Measurements from ENCODE around the gene PRELID1.
"Not testable (repeated sequence)": the region's sequence is repeated elsewhere in the genome, so short reads cannot be mapped to it uniquely, and the experiment has no call there.

Gene PRELID1

DNA sequence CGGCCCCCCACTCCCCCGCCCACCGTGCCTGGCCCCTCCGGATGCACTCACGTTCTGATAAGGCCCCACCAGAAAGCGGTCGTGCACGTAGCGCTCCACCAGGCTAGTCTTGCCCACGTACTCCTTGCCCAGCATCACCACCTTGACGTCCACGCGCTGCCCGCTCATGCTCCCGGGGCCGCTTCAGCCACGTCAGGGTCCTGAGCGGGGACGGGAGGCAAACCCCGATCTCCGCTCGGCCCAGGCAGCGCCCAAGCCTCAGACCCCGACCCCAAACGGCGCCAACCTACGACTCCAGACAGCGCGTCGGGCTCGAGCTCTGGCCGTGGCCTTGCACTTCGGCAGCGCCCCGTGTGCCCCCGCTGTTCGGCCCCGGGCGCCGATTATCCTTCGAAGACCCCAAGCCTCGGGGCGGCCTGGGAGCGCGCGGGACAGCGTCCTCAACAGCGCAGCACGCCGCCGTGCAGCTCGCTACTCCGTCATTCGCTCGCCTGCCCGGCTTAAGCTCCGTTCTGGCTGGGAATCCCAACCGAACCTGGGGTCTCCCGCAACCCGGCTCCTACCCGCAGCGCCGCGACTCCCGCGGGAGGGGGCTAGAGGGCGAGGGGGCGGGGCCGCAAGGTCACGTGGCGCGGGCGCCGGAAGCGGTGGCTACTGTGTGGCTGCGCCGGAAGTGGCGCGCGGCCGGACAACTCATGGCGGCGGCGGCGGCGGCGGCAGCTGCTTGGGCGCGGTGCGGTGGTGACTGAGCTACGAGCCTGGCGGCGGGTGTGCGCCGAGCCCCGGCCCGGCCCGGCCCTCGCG is at the start of gene PRELID1, which contains the start of gene RAB24:
PRELID1 (plus strand) TSS at position 679 of the 804 bp plus-strand sequence. CDS start 187 bp downstream, outside the sequence.
RAB24 (minus strand) TSS at position 599 of the 804 bp plus-strand sequence; CDS start at position 168, 431 bp downstream.
- peak within 1 kb of the TSS; percentile 99 for H3K9ac ChIP-seq (ENCODE audit: low read length)
- no peaks in the 10 kb centered on the region for H3K27me3 ChIP-seq (replicated peaks; ENCODE audit: insufficient read depth, low read length)
- H3K27ac ChIP-seq (ENCODE audit: low read length), result peak within 1 kb of the TSS; percentile 93
- peaks cover 80% of the 10 kb centered on the region for H3F3A ChIP-seq (ENCODE audit: insufficient read depth, low read length)
- peak within 1 kb of the TSS; percentile 98 for H3K4me3 ChIP-seq (ENCODE audit: low read length)
- H3K36me3 ChIP-seq (replicated peaks; ENCODE audit: insufficient read depth, low read length), result no peaks in the 10 kb centered on the region
- peak; percentile 32 for TF ChIP-seq CTCF (IDR thresholded peaks at IDR 0.05; ENCODE audit: low read length)
- TF ChIP-seq EZH2 (optimal IDR thresholded peaks at IDR 0.05; ENCODE audit: low read depth, low read length), result no peak
- peak within 1 kb of the TSS; percentile 59 for H2AFZ ChIP-seq (ENCODE audit: low read length)
- peaks cover 42% of the 10 kb centered on the region for H3K4me1 ChIP-seq (ENCODE audit: low read length)
- H3K4me2 ChIP-seq (ENCODE audit: low read depth, low read length), result peak within 1 kb of the TSS; percentile 95
- H3K9me2 ChIP-seq (replicated peaks; ENCODE audit: insufficient read depth, low read length), result no peaks in the 10 kb centered on the region
- H4K20me1 ChIP-seq (ENCODE audit: insufficient read depth, low read length), result 0 out of 2 replicates have a peak, but pooled peaks cover 7% of the 10 kb centered on the region
- DNase-seq, result peak; percentile 88
- H3K9me3 ChIP-seq (replicated peaks; ENCODE audit: insufficient read depth, low read length), result no peaks in the 10 kb centered on the region
- peaks cover 74% of the 10 kb centered on the region for H3K79me2 ChIP-seq (ENCODE audit: low read length)

DNA sequence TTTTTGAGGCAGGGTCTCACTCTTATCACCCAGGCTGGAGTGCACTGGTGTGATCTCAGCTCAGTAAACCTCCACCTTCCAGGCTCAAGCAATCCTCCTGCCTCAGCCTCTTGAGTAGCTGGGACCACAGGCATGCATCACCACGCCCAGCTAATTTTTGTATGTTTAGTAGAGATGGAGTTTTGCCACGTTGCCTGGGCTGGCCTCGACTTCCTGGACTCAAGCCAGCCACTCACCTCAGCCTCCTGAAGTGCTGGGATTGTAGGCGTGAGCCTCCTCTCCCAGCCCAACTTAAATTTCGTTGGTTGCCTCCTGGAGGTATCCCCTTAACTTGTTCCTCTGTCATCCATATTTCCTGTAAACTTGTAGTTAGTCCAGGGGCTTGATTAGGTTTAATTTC is 47.3 kb upstream of the PRELID1 start:
- H4K20me1 ChIP-seq (ENCODE audit: insufficient read depth, low read length), result no peaks in the 10 kb centered on the region
- TF ChIP-seq EZH2phosphoT487 (IDR thresholded peaks at IDR 0.05; ENCODE audit: low read length), result no peak
- TF ChIP-seq CTCF (IDR thresholded peaks at IDR 0.05; ENCODE audit: low read length), result no peak
- TF ChIP-seq EZH2 (optimal IDR thresholded peaks at IDR 0.05; ENCODE audit: low read depth, low read length), result no peak
- no peaks in the 10 kb centered on the region for H3K4me1 ChIP-seq (ENCODE audit: low read length)
- H3K9ac ChIP-seq (ENCODE audit: low read length), result no peak overlapping the region
- no peaks in the 10 kb centered on the region for H3K79me2 ChIP-seq (ENCODE audit: low read length)
- no peak for DNase-seq
- H3K9me3 ChIP-seq (replicated peaks; ENCODE audit: insufficient read depth, low read length), result no peaks in the 10 kb centered on the region
- H3K27ac ChIP-seq (ENCODE audit: low read length), result no peak overlapping the region
- 0 out of 2 replicates have a peak, but pooled peaks cover 2% of the 10 kb centered on the region for H3K36me3 ChIP-seq (replicated peaks; ENCODE audit: insufficient read depth, low read length)
- H3K9me2 ChIP-seq (replicated peaks; ENCODE audit: insufficient read depth, low read length), result no peaks in the 10 kb centered on the region
- no peak overlapping the region for H2AFZ ChIP-seq (ENCODE audit: low read length)
- no peak overlapping the region for H3K4me2 ChIP-seq (ENCODE audit: low read depth, low read length)
- H3K27me3 ChIP-seq (replicated peaks; ENCODE audit: insufficient read depth, low read length), result no peaks in the 10 kb centered on the region
- H3K4me3 ChIP-seq (ENCODE audit: low read length), result no peak overlapping the region
- no peaks in the 10 kb centered on the region for H3F3A ChIP-seq (ENCODE audit: insufficient read depth, low read length)

DNA sequence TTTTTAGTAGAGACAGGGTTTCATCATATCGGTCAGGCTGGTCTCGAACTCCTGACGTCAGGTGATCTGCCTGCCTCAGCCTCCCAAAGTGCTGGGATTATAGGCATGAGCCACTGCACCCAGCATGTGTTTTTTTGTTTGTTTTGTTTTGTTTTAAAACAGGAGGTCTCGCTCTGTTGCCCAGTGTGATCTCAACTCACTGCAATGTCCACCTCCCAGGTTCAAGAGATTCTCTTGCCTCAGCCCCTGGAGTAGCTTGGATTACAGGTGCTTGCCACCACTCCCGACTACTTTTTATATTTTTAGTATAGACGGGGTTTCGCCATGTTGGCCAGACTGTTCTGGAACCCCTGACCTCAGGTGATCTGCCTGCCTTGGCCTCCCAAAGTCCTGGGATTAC is 44.9 kb upstream of the PRELID1 start:
- not testable (repeated sequence) for H3K9ac ChIP-seq (ENCODE audit: low read length); DNase-seq; H4K20me1 ChIP-seq (ENCODE audit: insufficient read depth, low read length); H3K9me3 ChIP-seq (replicated peaks; ENCODE audit: insufficient read depth, low read length); H2AFZ ChIP-seq (ENCODE audit: low read length); H3K36me3 ChIP-seq (replicated peaks; ENCODE audit: insufficient read depth, low read length); H3K27ac ChIP-seq (ENCODE audit: low read length); H3K9me2 ChIP-seq (replicated peaks; ENCODE audit: insufficient read depth, low read length); H3K27me3 ChIP-seq (replicated peaks; ENCODE audit: insufficient read depth, low read length); H3K4me3 ChIP-seq (ENCODE audit: low read length); H3K4me2 ChIP-seq (ENCODE audit: low read depth, low read length); H3F3A ChIP-seq (ENCODE audit: insufficient read depth, low read length); H3K79me2 ChIP-seq (ENCODE audit: low read length)
- H3K4me1 ChIP-seq (ENCODE audit: low read length), result peaks cover 19% of the 10 kb centered on the region

GRCh38 chr5:177260961-177261360 is 42.6 kb upstream of the PRELID1 start:
- Histone ChIP-seq H3K9me2 (replicated peaks; ENCODE audit: insufficient read depth, low read length) (no peaks in the 10 kb centered on the region), H3K27ac (ENCODE audit: low read length) (no peak overlapping the region), H3K4me1 (ENCODE audit: low read length) (peaks cover 24% of the 10 kb centered on the region), H4K20me1 (ENCODE audit: insufficient read depth, low read length) (no peaks in the 10 kb centered on the region), H3K36me3 (replicated peaks; ENCODE audit: insufficient read depth, low read length) (0 out of 2 replicates have a peak, but pooled peaks cover 2% of the 10 kb centered on the region), H3K4me3 (ENCODE audit: low read length) (no peak overlapping the region), H2AFZ (ENCODE audit: low read length) (no peak overlapping the region), H3F3A (ENCODE audit: insufficient read depth, low read length) (no peaks in the 10 kb centered on the region), H3K79me2 (ENCODE audit: low read length) (no peaks in the 10 kb centered on the region), H3K4me2 (ENCODE audit: low read depth, low read length) (no peak overlapping the region), H3K9ac (ENCODE audit: low read length) (no peak overlapping the region), H3K27me3 (replicated peaks; ENCODE audit: insufficient read depth, low read length) (no peaks in the 10 kb centered on the region), H3K9me3 (replicated peaks; ENCODE audit: insufficient read depth, low read length) (no peaks in the 10 kb centered on the region)
- TF ChIP-seq EZH2phosphoT487 (IDR thresholded peaks at IDR 0.05; ENCODE audit: low read length) (no peak), CTCF (IDR thresholded peaks at IDR 0.05; ENCODE audit: low read length) (no peak), EZH2 (optimal IDR thresholded peaks at IDR 0.05; ENCODE audit: low read depth, low read length) (no peak)
- DNase-seq, result no peak

All from MM.1S (cell line).